K562 (cell line): ENCODE results near the gene WDR35. TPM values are rescaled to one million over a fixed set of nuclear protein-coding genes. Genes with fewer than 3 reads are reported as not detected.

Experiments used
- ATAC-seq: fragments of 200-7000 bp; cut with Tn5 transposase; 3 replicates; pipeline ENCODE4 v1.9.1; 2020; ENCODE audit warnings: moderate library complexity
- BruUV-seq: library from RNA; stranded (reverse); fragments of 400-500 nt; replicated peaks from 2 replicates; lab custom pipeline; 2021; lab: Mats Ljungman, UMichigan
- CTCF ChIA-PET: fragments of 300-600 bp; formaldehyde crosslinking; extraction: SDS; loops from one replicate; lab custom pipeline; 2021; ENCODE audit warnings: low intra/inter-chr PET ratio; lab: Yijun Ruan, JAX
- POLR2A ChIA-PET: fragments of 300-600, 350-650 bp; sonication (Branson Sonifier 250); formaldehyde crosslinking; extraction: SDS; loops from one replicate; lab custom pipeline; 2021; ENCODE audit warnings: antibody characterized with exemption, inconsistent platforms; lab: Yijun Ruan, JAX
- DNase-seq, 4 experiments: peaks; one replicate each; pipeline versions ENCODE4 v3.0.0 to v3.0.0-alpha.2; 2011 to 2018; ENCODE audit warnings: low spot score in 3 of 4, mixed read lengths in 3 of 4; ENCODE audit errors: extremely low read depth in 1 of 4
- FAIRE-seq: peaks from 2 replicates; lab custom pipeline; 2011; peaks lifted over from hg19 to GRCh38; lab: Jason Lieb, UNC
- H2AFZ ChIP-seq: 2 replicates; pipeline ENCODE4 v1.6.0; 2011; ENCODE audit warnings: low read depth, low read length, control low read depth, inconsistent platforms
- H3K27ac ChIP-seq: fragments of 200-600 bp; 3 replicates; pipeline ENCODE4 v1.8.0; 2011; ENCODE audit warnings: low read depth, mild to moderate bottlenecking, control low read depth, inconsistent platforms, low read length, moderate library complexity, mixed read lengths; ENCODE audit errors: extremely low read depth
- H3K27me3 ChIP-seq, 2 experiments: fragments of 300-600 bp in 1 of 2; 2 replicates in 1 of 2; 3 replicates in 1 of 2; pipeline versions ENCODE4 v1.6.0 to v1.8.0; 2011; ENCODE audit warnings: inconsistent platforms in 2 of 2, low read length in 2 of 2, mild to moderate bottlenecking in 1 of 2, mixed read lengths in 1 of 2, moderate library complexity in 1 of 2; ENCODE audit not compliant: control insufficient read depth in 2 of 2, insufficient read depth in 2 of 2
- H3K36me3 ChIP-seq: fragments of 300-600 bp; 3 replicates; pipeline ENCODE4 v1.8.0; 2011; ENCODE audit warnings: mild to moderate bottlenecking, low read length, inconsistent platforms; ENCODE audit not compliant: control insufficient read depth, insufficient read depth
- H3K4me1 ChIP-seq, 2 experiments: fragments of 200-600 bp in 1 of 2; replicated peaks in 1 of 2; 2 replicates in 1 of 2; 3 replicates in 1 of 2; pipeline versions ENCODE4 v1.5.1 to v1.8.0; 2011; ENCODE audit warnings: inconsistent platforms in 2 of 2, low read length in 2 of 2, mild to moderate bottlenecking in 1 of 2, mixed read lengths in 1 of 2, moderate library complexity in 1 of 2; ENCODE audit not compliant: control insufficient read depth in 2 of 2, insufficient read depth in 2 of 2
- H3K4me2 ChIP-seq: 2 replicates; pipeline ENCODE4 v1.6.1; 2011; ENCODE audit warnings: low read length, control low read depth, inconsistent platforms, mixed read lengths; ENCODE audit not compliant: insufficient read depth
- H3K4me3 ChIP-seq: fragments of 200-600 bp; sonication (generic), shearing (Covaris generic); 2 replicates; pipeline ENCODE4 v1.5.1; 2016; ENCODE audit warnings: control low read depth, inconsistent platforms
- H3K79me2 ChIP-seq: fragments of 200-600 bp; 3 replicates; pipeline ENCODE4 v1.8.0; 2011; ENCODE audit warnings: low read length, inconsistent platforms; ENCODE audit not compliant: control insufficient read depth, insufficient read depth
- H3K9ac ChIP-seq, 2 experiments: 2 replicates each; pipeline versions ENCODE4 v1.6.0 to v1.6.1; 2011; ENCODE audit warnings: low read depth in 2 of 2, low read length in 2 of 2, control low read depth in 1 of 2, inconsistent platforms in 1 of 2, mild to moderate bottlenecking in 1 of 2, mixed read lengths in 1 of 2; ENCODE audit not compliant: insufficient read depth in 1 of 2
- H3K9me1 ChIP-seq: one replicate; pipeline ENCODE4 v1.6.0; 2011; ENCODE audit warnings: inconsistent platforms, mild to moderate bottlenecking, low read length, moderate library complexity; ENCODE audit not compliant: control insufficient read depth, insufficient read depth
- H3K9me3 ChIP-seq: replicated peaks from 2 replicates; pipeline ENCODE4 v1.5.1; 2011; ENCODE audit warnings: low read depth, low read length, inconsistent platforms; ENCODE audit not compliant: control insufficient read depth, insufficient read depth
- H4K20me1 ChIP-seq: replicated peaks from 2 replicates; pipeline ENCODE4 v1.6.1; 2011; ENCODE audit warnings: low read length, inconsistent platforms, mixed read lengths; ENCODE audit not compliant: control insufficient read depth, insufficient read depth
- DDX20 ChIP-seq: fragments of 450-650 bp; IDR thresholded peaks from 2 replicates; pipeline ENCODE4 v1.6.1; 2016; ENCODE audit warnings: missing genetic modification characterization, low read depth, mild to moderate bottlenecking, missing compliant biosample characterization, moderate library complexity
- HNRNPUL1 ChIP-seq: fragments of 200-400 bp; formaldehyde crosslinking; IDR thresholded peaks from 2 replicates; pipeline ENCODE4 v1.6.1; 2017; ENCODE audit warnings: low read length
- MEF2A ChIP-seq: IDR thresholded peaks from 2 replicates; pipeline ENCODE4 v1.6.1; 2011; ENCODE audit warnings: low read depth, mild to moderate bottlenecking, low read length, moderate library complexity; ENCODE audit not compliant: control insufficient read depth
- ZBTB1 ChIP-seq: sonication (generic); formaldehyde crosslinking; IDR thresholded peaks from 2 replicates; pipeline ENCODE4 v1.8.1; 2023; ENCODE audit warnings: missing genetic modification reagents, low read depth, mild to moderate bottlenecking, borderline replicate concordance
- WGBS: fragments of 100-300 bp; shearing (Covaris generic); methylation state at CpG from one replicate; pipeline ENCODE4 v1.1.6; 2016; ENCODE audit warnings: low coverage, mixed read lengths; ENCODE audit not compliant: insufficient coverage; ENCODE audit errors: missing lambda C conversion rate; 5-methylcytosine and 5-hydroxymethylcytosine counted together
- in situ Hi-C: fragments of 300-500 bp; cut with MboI; formaldehyde crosslinking; loops from 4 replicates; pipeline ENCODE4 v1.15.0; 2018; ENCODE audit warnings: inconsistent platforms, mixed read lengths
- intact Hi-C: fragments of 100-400 bp; cut with micrococcal nuclease; formaldehyde crosslinking; loops from 2 replicates; pipeline ENCODE4 v1.14.2; 2022
- polyA plus RNA-seq, 8 experiments: library from polyadenylated mRNA; depleted of rRNA in 4 of 8; stranded (reverse) in 5 of 8; unstranded in 3 of 8; fragments of >200 nt; fragmentation: Nextera tagmentation in 2 of 8; fragmentation: Illumina TruSeq in 1 of 8; extraction: Ambion mirVana in 2 of 8; extraction: Trizol in 1 of 8; gene quantifications; 2 replicates each; pipeline versions ENCODE4 v1.2.1 to v1.2.3, GENCODE V29; 2011 to 2014; ENCODE audit warnings: inconsistent platforms in 1 of 8, missing spikeins in 1 of 8
- total RNA-seq, 7 experiments: library from RNA; depleted of rRNA in 6 of 7; stranded (reverse); fragments of >200 nt in 6 of 7; fragmentation: Illumina TruSeq in 2 of 7; extraction: Trizol in 2 of 7; gene quantifications; 2 replicates each; pipeline versions ENCODE4 v1.2.1 to v1.2.3, GENCODE V29; 2011 to 2021; ENCODE audit warnings: low replicate concordance in 1 of 7
- TF ChIP-seq, protein P1 (sequence below): fragments of 250-450 bp; sonication (Bioruptor Pico); IDR thresholded peaks from 2 replicates; pipeline ENCODE4 v1.8.0; 2022; ENCODE audit warnings: moderate library complexity, mild to moderate bottlenecking, inconsistent platforms

WDR35 gene
- total and polyA plus RNA-seq, 9 of the 15 experiments (the other 6 are each of a cell fraction or from before 2014, with no cell fraction given): 3.3 to 13.1 (median 8.0) TPM

GRCh38 chr2:19963386-19963785 is 26.5 kb downstream of the WDR35 start:
- no peak overlapping the region for H3K4me3 ChIP-seq
- no peak for DNase-seq
- H3K9ac ChIP-seq: no peak overlapping the region
- H4K20me1 ChIP-seq: no peaks in the 10 kb centered on the region
- CTCF ChIA-PET: no interaction called here
- no peaks in the 10 kb centered on the region for H3K9me1 ChIP-seq
- no peak overlapping the region for H3K27ac ChIP-seq
- H3K4me1 ChIP-seq: no peaks in the 10 kb centered on the region
- POLR2A ChIA-PET: no interaction called here
- whole genome bisulfite sequencing: 67% methylated on average over 1 of the region's 1 CpG
- intact Hi-C loops: no loop called here
- TF ChIP-seq HNRNPUL1 (no peak), MEF2A (no peak), ZBTB1 (CRISPR knock-in tag) (no peak), DDX20 (tag) (no peak)
- TF ChIP-seq, protein P1, sequence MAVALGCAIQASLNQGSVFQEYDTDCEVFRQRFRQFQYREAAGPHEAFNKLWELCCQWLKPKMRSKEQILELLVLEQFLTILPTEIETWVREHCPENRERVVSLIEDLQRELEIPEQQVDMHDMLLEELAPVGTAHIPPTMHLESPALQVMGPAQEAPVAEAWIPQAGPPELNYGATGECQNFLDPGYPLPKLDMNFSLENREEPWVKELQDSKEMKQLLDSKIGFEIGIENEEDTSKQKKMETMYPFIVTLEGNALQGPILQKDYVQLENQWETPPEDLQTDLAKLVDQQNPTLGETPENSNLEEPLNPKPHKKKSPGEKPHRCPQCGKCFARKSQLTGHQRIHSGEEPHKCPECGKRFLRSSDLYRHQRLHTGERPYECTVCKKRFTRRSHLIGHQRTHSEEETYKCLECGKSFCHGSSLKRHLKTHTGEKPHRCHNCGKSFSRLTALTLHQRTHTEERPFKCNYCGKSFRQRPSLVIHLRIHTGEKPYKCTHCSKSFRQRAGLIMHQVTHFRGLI (CRISPR knock-in tag): no peak
- in situ Hi-C loops: loop anchor here (5.0 kb wide), 1 partner anchor 139 kb away; no protein-coding TSS in a partner anchor
- no peak overlapping the region for H3K4me2 ChIP-seq
- no peak overlapping the region for H2AFZ ChIP-seq
- H3K36me3 ChIP-seq: 0 out of 3 replicates have a peak, but pooled peaks cover 3% of the 10 kb centered on the region
- H3K79me2 ChIP-seq: no peaks in the 10 kb centered on the region
- BruUV-seq: no TSS peak
- ATAC-seq: no peak
- no peak for FAIRE-seq
- no peaks in the 10 kb centered on the region for H3K9me3 ChIP-seq
- no peaks in the 10 kb centered on the region for H3K27me3 ChIP-seq
